Aorta (tissue), 5 donors: ENCODE results near the gene TBL1XR1. TPM values are rescaled to one million over a fixed set of nuclear protein-coding genes. Genes with fewer than 3 reads are reported as not detected.

ENCODE experiments used
- ATAC-seq: fragments of 200-7000 bp; cut with Tn5 transposase; one replicate; pipeline ENCODE4 v1.9.1; 2022; ENCODE audit warnings: moderate library complexity; ENCODE audit not compliant: low FRiP score
- DNase-seq, 2 donors: peaks; one replicate each; pipeline ENCODE4 v3.0.0-alpha.2; 2020
- H3K27ac ChIP-seq, 2 donors: one replicate each; pipeline ENCODE4 v1.5.1; 2013; ENCODE audit warnings: low read length in 2 of 2, mild to moderate bottlenecking in 2 of 2, moderate library complexity in 2 of 2, control low read depth in 1 of 2, inconsistent platforms in 1 of 2, low read depth in 1 of 2
- H3K27me3 ChIP-seq, 2 donors: one replicate each; pipeline ENCODE4 v1.6.1; 2013; ENCODE audit warnings: control low read depth in 1 of 2, low read length in 1 of 2, mild to moderate bottlenecking in 1 of 2, moderate library complexity in 1 of 2; ENCODE audit not compliant: insufficient read depth in 2 of 2, control insufficient read depth in 1 of 2
- H3K36me3 ChIP-seq, 2 donors: one replicate each; pipeline ENCODE4 v1.6.1; 2013; ENCODE audit warnings: control low read depth in 1 of 2, low read length in 1 of 2, mild to moderate bottlenecking in 1 of 2; ENCODE audit not compliant: insufficient read depth in 2 of 2, control insufficient read depth in 1 of 2
- H3K4me1 ChIP-seq, 2 donors: one replicate each; pipeline ENCODE4 v1.6.1; 2013; ENCODE audit warnings: low read length in 2 of 2, control low read depth in 1 of 2, mild to moderate bottlenecking in 1 of 2, moderate library complexity in 1 of 2; ENCODE audit not compliant: insufficient read depth in 2 of 2, control insufficient read depth in 1 of 2
- H3K4me3 ChIP-seq, 2 donors: one replicate each; pipeline ENCODE4 v1.5.1; 2013; ENCODE audit warnings: low read length in 2 of 2, control low read depth in 1 of 2, mild to moderate bottlenecking in 1 of 2
- H3K9me3 ChIP-seq: one replicate; pipeline ENCODE4 v1.6.1; 2013; ENCODE audit warnings: mild to moderate bottlenecking, low read length; ENCODE audit not compliant: control insufficient read depth
- WGBS, 2 donors: extraction: QIAGEN DNeasy Blood & Tissue Kit; methylation state at CpG; one replicate each; pipeline ENCODE4 v1.1.7; 2013; 5-methylcytosine and 5-hydroxymethylcytosine counted together
- intact Hi-C, 2 donors: fragments of 100-400 bp; cut with DNase I; formaldehyde crosslinking; loops; one replicate each; pipeline versions ENCODE4 v1.14.2 to v1.15.0; 2022
- polyA plus RNA-seq, 2 donors: library from polyadenylated mRNA; stranded (reverse); fragments of 200-250 nt; gene quantifications; one replicate each; pipeline ENCODE4 v1.2.3, GENCODE V29; 2013
- total RNA-seq, 2 donors: library from RNA; stranded (reverse); fragmentation: NEBNext Ultra II Directional; extraction: Animal tissue kit (Norgen Biotek cat#: 25700); gene quantifications; one replicate each; pipeline ENCODE4 v1.2.1, GENCODE V29; 2021
- donor health status: healthy with polysubstance abuse.
- donor health status: Bipolar disorder and iron deficiency.
- donor health status: DM: no; HTN: no; CAD: no.
- donor health status: DM: no; HTN: no; CAD: no.
- donor health status: DM: yes; HTN: yes; CAD: no.

TBL1XR1 gene
- total and polyA plus RNA-seq, 4 donors: 19.0 to 200 (median 81.4) TPM

DNA sequence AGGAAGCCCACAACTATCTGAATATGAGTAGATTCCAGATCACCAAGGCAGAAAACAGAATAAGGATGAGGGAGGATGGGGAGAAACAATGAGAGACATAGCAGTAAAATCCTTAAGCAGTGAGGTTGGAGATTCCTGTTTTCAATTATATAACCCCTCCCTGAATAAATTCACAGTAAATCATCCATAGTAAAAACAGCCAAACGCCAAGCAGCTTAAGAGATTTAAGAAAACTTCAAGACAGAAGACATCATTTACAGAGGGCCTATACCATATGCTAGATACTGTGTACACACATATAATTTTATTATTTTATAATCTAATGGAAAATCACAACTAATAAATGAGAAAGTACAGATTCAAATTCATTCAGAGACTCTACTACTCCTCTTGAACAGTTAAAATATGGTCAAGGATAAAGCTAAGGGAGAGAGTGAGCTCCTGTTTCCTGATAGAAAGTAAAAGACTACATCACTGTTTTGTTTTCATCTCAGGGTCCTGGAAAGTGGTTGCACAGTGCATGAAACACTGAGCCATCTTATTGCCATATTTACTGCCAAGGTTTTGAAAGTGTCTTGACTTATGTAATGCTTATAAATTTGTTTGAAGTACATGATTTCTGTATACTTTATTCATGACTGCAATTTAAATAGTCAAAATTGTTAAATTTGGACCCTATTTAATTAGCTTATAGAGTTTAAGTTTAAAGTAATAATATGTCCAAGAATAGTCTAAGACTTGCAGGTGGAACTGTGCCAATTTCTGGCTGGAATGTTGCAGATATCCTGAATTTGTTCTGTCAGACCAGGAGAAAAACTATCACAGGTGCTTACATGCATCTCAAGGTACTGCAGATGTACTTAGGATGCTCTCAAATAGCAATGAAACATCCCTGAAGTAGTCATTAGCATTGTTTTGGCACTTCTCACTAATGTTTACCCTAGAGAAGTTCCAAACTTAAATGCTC is 141.4 kb downstream of the TBL1XR1 start:
- H3K9me3 ChIP-seq: no peaks in the 10 kb centered on the region
- H3K4me3 ChIP-seq: no peak overlapping the region
- no peak overlapping the region for H3K27ac ChIP-seq
- intact Hi-C loops: loop anchor here in 1 of 2 donors (5.0 to 10.0 kb wide), 3 partner anchors 141 to 1329 kb away; partner anchors contain the start of gene TBL1XR1
- no peaks in the 10 kb centered on the region for H3K36me3 ChIP-seq
- ATAC-seq: no peak
- 42 to 58% methylated on average over 1 of the region's 1 CpG for WGBS, 2 donors
- peaks cover 0 to 6% of the 10 kb centered on the region in 2 donors for H3K4me1 ChIP-seq
- no peak for DNase-seq
- no peaks in the 10 kb centered on the region for H3K27me3 ChIP-seq

DNA sequence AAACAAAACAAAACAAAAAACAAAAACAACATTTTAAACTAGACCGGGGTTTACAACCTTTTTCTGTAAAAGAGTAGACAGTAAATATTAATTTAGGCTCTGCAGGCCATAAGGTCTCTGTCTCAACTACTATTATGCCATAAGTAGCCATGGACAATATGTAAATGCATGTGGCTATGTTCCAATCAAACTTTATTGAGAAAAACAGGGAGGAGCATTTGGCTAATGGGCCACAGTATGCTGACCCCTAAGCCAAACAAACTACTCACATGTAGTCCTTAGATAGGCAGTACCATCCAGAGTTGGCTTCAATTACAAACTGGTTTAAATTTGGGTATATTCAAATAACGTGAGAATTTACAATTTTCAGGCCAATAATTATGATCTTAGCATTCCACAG is 144.2 kb downstream of the TBL1XR1 start:
- Histone ChIP-seq H3K9me3 (no peaks in the 10 kb centered on the region), H3K4me1 (peaks cover 0 to 6% of the 10 kb centered on the region in 2 donors), H3K27me3 (no peaks in the 10 kb centered on the region), H3K27ac (no peak overlapping the region), H3K36me3 (no peaks in the 10 kb centered on the region), H3K4me3 (no peak overlapping the region)
- 72 to 75% methylated on average over 2 of the region's 2 CpGs for WGBS, 2 donors
- no peak for DNase-seq
- intact Hi-C loops: loop anchor here (5.0 to 10.0 kb wide), 5 partner anchors 144 to 1334 kb away; partner anchors contain the start of gene TBL1XR1 (in 1 of the 2)
- no peak for ATAC-seq

DNA sequence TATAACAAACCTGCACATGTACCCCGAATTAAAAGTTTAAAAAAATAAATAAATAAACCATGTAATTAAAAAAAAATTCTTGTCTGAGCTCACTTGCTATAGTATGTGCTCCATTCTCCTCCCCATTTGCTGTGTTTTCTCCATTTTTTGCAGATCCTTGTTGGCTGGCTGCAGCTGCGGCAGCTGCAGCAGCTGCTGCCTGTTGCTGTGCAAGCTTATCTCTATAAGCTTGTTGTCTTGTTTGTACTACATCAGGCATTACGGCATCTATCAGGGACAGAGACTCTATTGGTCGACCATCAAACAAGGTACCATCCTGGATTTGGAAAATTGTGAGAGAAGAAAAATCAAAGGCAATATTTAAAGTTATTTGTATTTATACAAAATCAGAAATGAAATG is 145.9 kb downstream of the TBL1XR1 start:
- Histone ChIP-seq H3K36me3 (no peaks in the 10 kb centered on the region), H3K9me3 (no peaks in the 10 kb centered on the region), H3K27me3 (no peaks in the 10 kb centered on the region), H3K27ac (peak overlapping the region in 1 of 2 donors; percentile 28), H3K4me1 (peaks cover 2% of the 10 kb centered on the region in 2 donors), H3K4me3 (no peak overlapping the region)
- WGBS, 2 donors: 74 to 75% methylated on average over 4 of the region's 4 CpGs
- no peak for ATAC-seq
- DNase-seq: no peak
- intact Hi-C loops: loop anchor here (5.0 to 10.0 kb wide), 5 partner anchors 146 to 1336 kb away; partner anchors contain the start of gene TBL1XR1 (in 1 of the 2)

DNA sequence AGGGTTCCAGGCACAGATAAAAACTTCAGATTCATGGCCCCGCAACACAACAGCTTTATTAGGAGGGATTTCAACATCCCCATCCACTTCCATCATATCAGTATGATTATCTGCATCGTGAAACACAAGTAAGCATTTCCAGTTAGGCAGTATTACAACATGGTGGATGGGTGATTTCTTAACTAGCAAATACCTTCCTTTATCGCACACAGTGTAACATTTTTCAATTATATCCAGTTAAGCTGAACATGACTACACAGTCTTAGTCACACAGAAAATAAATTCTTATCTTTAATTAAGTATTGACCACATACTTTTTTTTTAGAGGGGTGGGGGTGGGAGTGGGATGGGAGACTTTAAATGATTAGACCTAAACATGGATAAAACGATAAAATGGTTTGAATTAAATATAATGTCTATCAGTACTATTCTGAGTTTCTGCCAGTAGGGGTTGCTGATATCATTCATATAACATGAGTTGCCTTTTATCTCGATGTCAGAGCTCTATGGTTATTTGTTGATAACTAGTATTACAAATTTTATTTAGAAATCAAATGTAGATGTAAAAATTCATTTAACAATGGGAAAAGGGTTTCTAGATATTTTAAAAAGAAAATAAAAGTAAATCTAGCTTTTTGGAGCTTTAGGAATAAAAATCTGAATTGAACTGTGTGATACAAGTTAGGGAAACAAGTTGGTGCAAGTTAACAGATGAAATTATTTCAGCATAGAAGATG is 146.6 kb downstream of the TBL1XR1 start:
- Histone ChIP-seq H3K9me3 (no peaks in the 10 kb centered on the region), H3K27me3 (no peaks in the 10 kb centered on the region), H3K4me3 (no peak overlapping the region), H3K4me1 (peaks cover 0 to 2% of the 10 kb centered on the region in 2 donors), H3K27ac (no peak overlapping the region), H3K36me3 (no peaks in the 10 kb centered on the region)
- peak; percentile 79 for ATAC-seq
- no peak for DNase-seq
- WGBS, 2 donors: 49% methylated on average over 5 of the region's 5 CpGs
- intact Hi-C loops: loop anchor here (5.0 to 10.0 kb wide), 5 partner anchors 147 to 1337 kb away; partner anchors contain the start of gene TBL1XR1 (in 1 of the 2)

DNA sequence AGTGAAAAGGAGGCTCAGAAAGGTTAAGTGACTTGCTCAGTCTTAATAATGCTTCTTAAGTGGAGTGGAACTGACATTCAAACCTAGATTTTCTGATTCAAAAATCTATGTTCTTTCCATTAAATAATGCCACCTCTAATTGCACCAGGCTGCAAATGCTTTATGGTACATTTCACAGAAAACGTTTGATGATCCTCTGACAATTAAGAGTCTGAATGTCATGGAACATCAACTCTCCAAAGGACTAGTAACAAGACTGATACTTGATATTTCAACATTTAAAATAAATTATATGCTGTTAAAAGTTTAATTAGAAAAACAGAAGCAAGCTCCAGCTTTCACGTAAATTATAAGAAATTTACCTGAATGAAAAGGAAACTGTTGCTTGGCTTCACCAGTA is 151.5 kb downstream of the TBL1XR1 start:
- DNase-seq: no peak
- 81 to 83% methylated on average over 2 of the region's 2 CpGs for WGBS, 2 donors
- H3K36me3 ChIP-seq: peaks cover 0 to 4% of the 10 kb centered on the region in 2 donors

DNA sequence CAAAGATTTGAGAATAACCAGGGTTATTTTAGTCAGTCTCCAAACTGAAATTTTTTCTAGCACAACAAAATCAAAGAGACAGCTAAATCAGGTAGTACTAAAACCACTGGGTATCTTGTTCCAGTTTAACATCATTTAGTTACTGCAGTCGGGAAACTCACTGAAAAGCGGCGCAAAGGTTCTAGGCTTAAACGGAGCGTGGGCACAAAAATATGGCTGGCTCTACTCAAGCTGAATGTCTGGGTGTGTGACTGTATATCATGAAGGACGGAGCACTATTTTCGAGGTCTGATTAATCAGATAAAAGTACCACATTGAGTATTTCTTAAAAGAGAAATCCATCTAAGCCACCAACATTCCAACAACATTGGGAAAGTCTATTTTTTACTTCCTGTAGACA is 152.1 kb downstream of the TBL1XR1 start:
- Histone ChIP-seq H3K4me3 (no peak overlapping the region), H3K36me3 (peaks cover 0 to 4% of the 10 kb centered on the region in 2 donors), H3K9me3 (no peaks in the 10 kb centered on the region), H3K4me1 (peaks cover 0 to 7% of the 10 kb centered on the region in 2 donors), H3K27ac (no peak overlapping the region), H3K27me3 (no peaks in the 10 kb centered on the region)
- intact Hi-C loops: loop anchor here in 1 of 2 donors (5.0 to 10.0 kb wide), 2 partner anchors 1000 to 1277 kb away; no protein-coding TSS in a partner anchor
- 85 to 95% methylated on average over 7 of the region's 7 CpGs for WGBS, 2 donors
- ATAC-seq: no peak
- no peak for DNase-seq

More for the DNA sequence above, 151.5 kb downstream of the TBL1XR1 start:
- ATAC-seq: no peak
- Histone ChIP-seq H3K27ac (no peak overlapping the region), H3K4me1 (peaks cover 0 to 7% of the 10 kb centered on the region in 2 donors), H3K4me3 (no peak overlapping the region), H3K27me3 (no peaks in the 10 kb centered on the region), H3K9me3 (no peaks in the 10 kb centered on the region)
- intact Hi-C loops: loop anchor here in 1 of 2 donors (5.0 to 10.0 kb wide), 2 partner anchors 999 to 1277 kb away; no protein-coding TSS in a partner anchor

DNA sequence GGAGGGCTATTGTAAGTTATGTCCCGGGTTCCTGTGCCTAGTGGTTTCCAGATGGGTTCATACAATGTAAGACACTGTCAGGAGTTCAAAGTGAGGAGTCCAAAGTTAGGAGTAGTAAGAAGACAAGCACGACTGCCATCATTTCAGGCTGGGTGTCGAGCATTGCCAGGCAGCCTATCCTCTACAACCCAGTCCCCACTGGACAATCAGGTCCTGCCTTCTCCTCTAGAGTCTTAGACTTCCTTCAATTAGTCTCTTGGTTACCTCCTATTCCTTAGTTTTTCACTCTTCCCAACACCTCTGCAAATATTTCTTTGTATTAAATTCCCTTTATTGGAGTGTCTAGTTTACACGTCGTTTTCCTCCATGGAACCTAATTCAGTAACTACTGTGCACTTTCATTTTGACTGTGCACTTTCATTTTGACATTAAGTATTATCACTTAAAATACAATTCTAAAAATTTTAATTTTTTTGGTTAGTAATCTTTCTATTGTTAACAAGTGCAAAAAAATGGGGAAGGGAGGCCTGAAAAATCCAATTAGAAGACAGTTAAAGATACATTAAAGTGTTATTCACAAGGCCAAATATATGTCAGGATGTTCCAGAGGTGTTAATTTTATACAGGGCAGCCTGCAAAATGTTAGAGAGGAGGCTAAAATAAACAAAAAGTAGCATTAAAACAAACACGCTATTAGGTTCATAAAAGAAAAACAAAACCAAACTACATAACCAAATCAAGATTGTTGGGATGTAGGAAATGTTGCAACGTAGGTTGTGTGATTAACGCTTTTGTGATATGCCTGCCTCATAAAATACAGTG is 155.3 kb downstream of the TBL1XR1 start:
- intact Hi-C loops: loop anchor here in 1 of 2 donors (10.0 kb wide), 1 partner anchor 1003 kb away; no protein-coding TSS in a partner anchor
- peak overlapping the region in 1 of 2 donors; percentile 50 for H3K27ac ChIP-seq
- ATAC-seq: no peak

More for the DNA sequence above, 155.3 kb downstream of the TBL1XR1 start:
- WGBS, 2 donors: 90 to 92% methylated on average over 8 of the region's 8 CpGs
- H3K4me1 ChIP-seq: peaks cover 0 to 5% of the 10 kb centered on the region in 2 donors
- peaks cover 2 to 4% of the 10 kb centered on the region in 2 donors for H3K36me3 ChIP-seq
- no peaks in the 10 kb centered on the region for H3K27me3 ChIP-seq
- H3K4me3 ChIP-seq: no peak overlapping the region
- no peak for DNase-seq
- no peaks in the 10 kb centered on the region for H3K9me3 ChIP-seq
